CD4-positive, CD25-positive, alpha-beta regulatory T cell (primary cell): ENCODE results near the gene FILIP1L. TPM values are rescaled to one million over a fixed set of nuclear protein-coding genes. Genes with fewer than 3 reads are reported as not detected.

Experiments
- ATAC-seq, 2 donors: fragments of 150-1000 bp; cut with Tn5 transposase; one replicate each; pipeline ENCODE4 v1.10.0; 2021; ENCODE audit warnings: low read depth in 2 of 2, moderate number of reproducible peaks in 2 of 2, moderate library complexity in 1 of 2
- DNase-seq, 3 donors: peaks; one replicate each; pipeline versions ENCODE4 v3.0.0 to v3.0.0-alpha.2; 2012 to 2022; ENCODE audit warnings: mixed read lengths in 1 of 3
- H3K27ac ChIP-seq: one replicate; pipeline ENCODE4 v1.7.0; 2013; ENCODE audit warnings: mild to moderate bottlenecking, low read length; ENCODE audit not compliant: insufficient read depth, poor library complexity, severe bottlenecking
- H3K27me3 ChIP-seq: one replicate; pipeline ENCODE4 v1.7.0; 2013; ENCODE audit warnings: low read length; ENCODE audit not compliant: control insufficient read depth, insufficient read depth
- H3K36me3 ChIP-seq: one replicate; pipeline ENCODE4 v1.7.0; 2013; ENCODE audit warnings: mild to moderate bottlenecking, low read length, moderate library complexity; ENCODE audit not compliant: control insufficient read depth, insufficient read depth
- H3K4me1 ChIP-seq: 2 replicates; pipeline ENCODE4 v1.7.0; 2013; ENCODE audit warnings: mild to moderate bottlenecking, low read length; ENCODE audit not compliant: insufficient read depth, control insufficient read depth, poor library complexity, severe bottlenecking
- H3K4me3 ChIP-seq: one replicate; pipeline ENCODE4 v1.7.0; 2013; ENCODE audit warnings: low read depth, mild to moderate bottlenecking, low read length, moderate library complexity
- H3K9me3 ChIP-seq, 2 experiments: 1 replicate in 1 of 2; 2 replicates in 1 of 2; pipeline ENCODE4 v1.7.0; 2013; ENCODE audit warnings: low read length in 2 of 2, mild to moderate bottlenecking in 1 of 2, moderate library complexity in 1 of 2; ENCODE audit not compliant: control insufficient read depth in 2 of 2
- H3K27ac Mint-ChIP-seq, 3 donors: one replicate each; pipeline ENCODE4 v1.8.0; 2020 to 2022; ENCODE audit warnings: mild to moderate bottlenecking in 3 of 3, mixed read lengths in 3 of 3, moderate library complexity in 2 of 3
- H3K27me3 Mint-ChIP-seq: one replicate; pipeline ENCODE4 v1.8.0; 2022; ENCODE audit warnings: mild to moderate bottlenecking, mixed read lengths
- H3K36me3 Mint-ChIP-seq: one replicate; pipeline ENCODE4 v1.8.0; 2020; ENCODE audit warnings: mixed read lengths
- H3K4me1 Mint-ChIP-seq, 4 donors: one replicate each; pipeline ENCODE4 v1.8.0; 2020 to 2022; ENCODE audit warnings: mixed read lengths in 4 of 4, mild to moderate bottlenecking in 1 of 4
- H3K4me3 Mint-ChIP-seq, 4 donors: one replicate each; pipeline ENCODE4 v1.8.0; 2020 to 2022; ENCODE audit warnings: mild to moderate bottlenecking in 4 of 4, mixed read lengths in 4 of 4, moderate library complexity in 3 of 4
- H3K9me3 Mint-ChIP-seq, 7 donors: one replicate each; pipeline ENCODE4 v1.8.0; 2020 to 2022; ENCODE audit warnings: mixed read lengths in 7 of 7, mild to moderate bottlenecking in 3 of 7, moderate library complexity in 2 of 7
- polyA plus RNA-seq, 4 donors: library from polyadenylated mRNA; unstranded; fragments of 300-500 nt; fragmentation: Illumina TruSeq; gene quantifications; one replicate each; pipeline ENCODE4 v1.2.3, GENCODE V29; 2021
- total RNA-seq: library from RNA; stranded (reverse); gene quantifications from one replicate; pipeline ENCODE4 v1.2.3, GENCODE V29; 2022

The FILIP1L gene
- total and polyA plus RNA-seq, 5 donors from 2014 or later = 0.37 to 1.0 (median 0.65) TPM; not detected in 2

- Mint-ChIP-seq H3K27ac (no peak overlapping the region), H3K36me3 (peaks cover 8% of the 10 kb centered on the region), H3K27me3 (no peaks in the 10 kb centered on the region), H3K4me3 (no peak overlapping the region), H3K4me1 (peaks cover 0 to 4% (median 2%) of the 10 kb centered on the region in 4 donors), H3K9me3 (no peaks in the 10 kb centered on the region)
- peaks cover 2% of the 10 kb centered on the region for H3K36me3 ChIP-seq
- H3K4me1 ChIP-seq = no peaks in the 10 kb centered on the region
- DNase-seq (no peak), ATAC-seq (no peak)
- H3K27me3 ChIP-seq = no peaks in the 10 kb centered on the region
- no peaks in the 10 kb centered on the region for H3K9me3 ChIP-seq
- no peak overlapping the region for H3K27ac ChIP-seq
- no peak overlapping the region for H3K4me3 ChIP-seq
Measured at GRCh38 chr3:100024520-100025303, 89.6 kb downstream of the FILIP1L start.

GRCh38 chr3:100023595-100023994, 90.7 kb downstream of the FILIP1L start:
- peaks cover 2% of the 10 kb centered on the region for H3K36me3 ChIP-seq
- H3K4me1 ChIP-seq = no peaks in the 10 kb centered on the region
- no peaks in the 10 kb centered on the region for H3K27me3 Mint-ChIP-seq
- no peak overlapping the region for H3K4me3 ChIP-seq
- H3K9me3 ChIP-seq = no peaks in the 10 kb centered on the region
- H3K4me3 Mint-ChIP-seq = no peak overlapping the region
- ATAC-seq (no peak), DNase-seq (no peak)
- peaks cover 0 to 5% (median 0%) of the 10 kb centered on the region in 4 donors for H3K4me1 Mint-ChIP-seq
- H3K27ac Mint-ChIP-seq = no peak overlapping the region
- H3K36me3 Mint-ChIP-seq = peaks cover 8% of the 10 kb centered on the region
- H3K9me3 Mint-ChIP-seq = no peaks in the 10 kb centered on the region
- H3K27ac ChIP-seq = no peak overlapping the region
- H3K27me3 ChIP-seq = no peaks in the 10 kb centered on the region

- ATAC-seq = no peak
- Mint-ChIP-seq H3K4me3 (no peak overlapping the region), H3K27me3 (no peaks in the 10 kb centered on the region), H3K9me3 (no peaks in the 10 kb centered on the region), H3K27ac (no peak overlapping the region), H3K36me3 (peaks cover 8% of the 10 kb centered on the region), H3K4me1 (peaks cover 0 to 8% (median 0%) of the 10 kb centered on the region in 4 donors)
- Histone ChIP-seq H3K27ac (no peak overlapping the region), H3K4me1 (no peaks in the 10 kb centered on the region), H3K36me3 (peaks cover 2% of the 10 kb centered on the region), H3K27me3 (no peaks in the 10 kb centered on the region), H3K4me3 (no peak overlapping the region), H3K9me3 (no peaks in the 10 kb centered on the region)
- DNase-seq = no peak
Measured at GRCh38 chr3:100023150-100023549, 91.2 kb downstream of the FILIP1L start.

GRCh38 chr3:100022506-100022905, 91.8 kb downstream of the FILIP1L start:
- Mint-ChIP-seq H3K27me3 (no peaks in the 10 kb centered on the region), H3K27ac (no peak overlapping the region), H3K9me3 (no peaks in the 10 kb centered on the region), H3K4me1 (peaks cover 0 to 8% (median 0%) of the 10 kb centered on the region in 4 donors), H3K36me3 (peaks cover 9% of the 10 kb centered on the region), H3K4me3 (no peak overlapping the region)
- DNase-seq = no peak
- H3K27me3 ChIP-seq = no peaks in the 10 kb centered on the region
- no peak overlapping the region for H3K4me3 ChIP-seq
- ATAC-seq = no peak
- H3K9me3 ChIP-seq = no peaks in the 10 kb centered on the region
- peaks cover 2% of the 10 kb centered on the region for H3K36me3 ChIP-seq
- no peaks in the 10 kb centered on the region for H3K4me1 ChIP-seq
- H3K27ac ChIP-seq = no peak overlapping the region

- Histone ChIP-seq H3K36me3 (no peaks in the 10 kb centered on the region), H3K9me3 (no peaks in the 10 kb centered on the region), H3K27me3 (no peaks in the 10 kb centered on the region), H3K4me1 (no peaks in the 10 kb centered on the region), H3K4me3 (no peak overlapping the region), H3K27ac (no peak overlapping the region)
- Mint-ChIP-seq H3K27me3 (no peaks in the 10 kb centered on the region), H3K27ac (peak overlapping the region in 1 of 3 donors; percentile 52), H3K36me3 (peaks cover 12% of the 10 kb centered on the region), H3K4me3 (no peak overlapping the region), H3K4me1 (peaks cover 0 to 8% (median 0%) of the 10 kb centered on the region in 4 donors), H3K9me3 (peaks cover 0 to 2% (median 0%) of the 10 kb centered on the region in 7 donors)
- ATAC-seq (no peak), DNase-seq (no peak)
Measured at GRCh38 chr3:100020876-100021644, 93.2 kb downstream of the FILIP1L start.

GRCh38 chr3:100019719-100020118, 94.6 kb downstream of the FILIP1L start:
- no peak for ATAC-seq
- Histone ChIP-seq H3K27ac (no peak overlapping the region), H3K4me1 (no peaks in the 10 kb centered on the region), H3K9me3 (no peaks in the 10 kb centered on the region), H3K27me3 (no peaks in the 10 kb centered on the region), H3K4me3 (no peak overlapping the region), H3K36me3 (no peaks in the 10 kb centered on the region)
- no peak for DNase-seq
- peaks cover 0 to 2% (median 1%) of the 10 kb centered on the region in 7 donors for H3K9me3 Mint-ChIP-seq
- peaks cover 0 to 8% (median 0%) of the 10 kb centered on the region in 4 donors for H3K4me1 Mint-ChIP-seq
- H3K4me3 Mint-ChIP-seq = no peak overlapping the region
- H3K27ac Mint-ChIP-seq = no peak overlapping the region
- no peaks in the 10 kb centered on the region for H3K27me3 Mint-ChIP-seq
- peaks cover 21% of the 10 kb centered on the region for H3K36me3 Mint-ChIP-seq

- Histone ChIP-seq H3K4me3 (no peak overlapping the region), H3K36me3 (no peaks in the 10 kb centered on the region), H3K27me3 (no peaks in the 10 kb centered on the region), H3K9me3 (no peaks in the 10 kb centered on the region), H3K4me1 (no peaks in the 10 kb centered on the region), H3K27ac (no peak overlapping the region)
- H3K36me3 Mint-ChIP-seq = peaks cover 19% of the 10 kb centered on the region
- ATAC-seq (no peak), DNase-seq (no peak)
- no peak overlapping the region for H3K4me3 Mint-ChIP-seq
- no peaks in the 10 kb centered on the region for H3K27me3 Mint-ChIP-seq
- peaks cover 0 to 9% (median 0%) of the 10 kb centered on the region in 4 donors for H3K4me1 Mint-ChIP-seq
- H3K27ac Mint-ChIP-seq = no peak overlapping the region
- peaks cover 0 to 2% (median 1%) of the 10 kb centered on the region in 7 donors for H3K9me3 Mint-ChIP-seq
Measured at GRCh38 chr3:100018806-100019205, 95.5 kb downstream of the FILIP1L start.
